Stimulated activated CD4-positive, alpha-beta T cell treated with anti-CD3 and anti-CD28 coated beads, Interleukin-4, amount 100 ng/mL, for 48 hours (primary cell): ENCODE data around the gene PTPRC.

Experiments
- DNase-seq, 2 donors: peaks; one replicate each; pipeline ENCODE4 v3.0.0-alpha.2; 2020; ENCODE audit warnings: low read depth in 2 of 2

PTPRC gene

DNA sequence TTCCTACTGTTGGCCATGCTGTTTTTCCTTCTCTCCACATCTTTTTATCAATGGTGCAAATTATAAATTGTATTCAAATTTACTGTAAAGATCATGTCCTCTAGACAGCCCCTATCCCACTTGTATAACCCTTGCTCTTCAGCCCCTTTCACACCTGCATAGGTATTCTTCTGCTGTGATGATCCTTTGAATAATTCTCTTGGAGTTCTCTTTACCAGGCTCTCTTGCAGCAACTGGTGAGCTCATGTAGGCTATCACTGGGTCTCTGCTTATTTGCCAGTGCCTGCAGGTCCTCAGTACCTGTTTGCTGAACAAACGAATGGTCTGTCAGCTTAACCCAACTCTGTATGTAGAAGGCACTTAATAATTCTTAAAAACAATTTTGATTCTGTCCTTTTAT is 8.2 kb downstream of the PTPRC start:
- no peak for DNase-seq

DNA sequence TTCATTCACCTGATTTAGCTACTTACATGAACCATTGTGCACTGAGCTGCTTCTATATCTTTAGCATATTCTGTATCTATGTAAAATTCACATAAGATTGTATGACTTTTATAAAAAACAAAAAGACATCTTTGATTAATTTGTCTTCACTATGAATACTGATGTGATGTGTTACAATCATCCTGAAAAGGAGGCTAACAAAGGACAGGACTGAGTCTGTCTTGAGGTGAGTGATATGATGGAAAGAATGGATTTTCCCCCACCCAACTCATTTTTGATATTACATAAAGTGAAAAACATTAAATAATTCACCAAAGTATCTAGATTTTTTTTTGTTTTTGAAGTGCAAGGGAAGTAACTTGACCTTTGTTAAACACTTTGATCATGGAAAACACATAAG is 9.8 kb downstream of the PTPRC start:
- DNase-seq: no peak

DNA sequence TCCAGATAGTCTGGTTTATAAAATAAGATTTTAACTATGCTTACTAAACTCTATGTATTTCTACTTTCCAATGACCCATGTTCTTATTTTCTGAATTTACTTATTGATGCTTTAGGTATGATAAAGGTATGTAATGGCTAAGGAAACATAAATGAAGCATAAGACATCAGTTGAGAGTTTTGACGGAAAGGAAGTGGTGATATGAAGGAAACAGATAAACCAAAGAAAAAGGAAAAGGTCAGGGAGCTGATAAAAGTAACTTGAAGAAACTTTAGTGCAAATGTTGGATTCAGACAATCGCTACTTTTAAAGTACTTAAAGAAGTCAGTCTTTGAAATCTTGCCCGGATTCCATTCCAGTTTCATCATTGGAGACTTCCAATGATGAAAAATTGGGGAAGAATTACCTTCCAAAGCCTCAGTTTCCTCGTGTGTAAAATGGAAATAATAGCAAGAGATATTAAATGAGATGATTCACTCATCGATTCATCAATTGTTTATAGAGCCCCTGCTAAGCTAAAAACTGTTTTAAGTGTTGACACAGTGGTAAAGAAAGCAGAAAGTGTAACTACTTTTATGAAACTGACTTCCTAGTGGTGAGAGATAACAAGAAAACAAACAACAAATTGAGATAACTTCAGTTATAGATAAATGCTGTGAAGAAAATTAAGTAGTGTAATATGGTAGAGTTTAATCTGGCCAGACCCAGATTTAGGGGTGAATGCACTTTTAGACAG is 10.6 kb downstream of the PTPRC start:
- DNase-seq: no peak

DNA sequence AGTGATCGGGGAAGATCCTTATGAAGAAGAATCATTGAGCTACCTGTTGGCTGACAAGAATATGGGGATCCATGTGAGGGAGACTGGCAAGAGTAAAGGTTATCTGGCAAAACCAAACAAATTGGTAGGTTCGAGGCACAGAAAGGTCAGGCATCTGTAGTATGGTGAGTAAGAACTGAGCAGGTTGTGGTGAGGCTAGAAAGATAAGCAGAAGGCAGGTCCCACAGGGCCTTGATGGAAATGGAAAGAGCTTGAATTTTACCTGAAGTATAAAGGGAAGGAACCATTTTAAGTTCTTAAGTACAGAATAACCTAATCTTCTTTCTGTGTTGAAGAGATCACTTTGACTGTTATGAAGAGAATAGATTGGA is 11.1 kb downstream of the PTPRC start:
- no peak for DNase-seq

DNA sequence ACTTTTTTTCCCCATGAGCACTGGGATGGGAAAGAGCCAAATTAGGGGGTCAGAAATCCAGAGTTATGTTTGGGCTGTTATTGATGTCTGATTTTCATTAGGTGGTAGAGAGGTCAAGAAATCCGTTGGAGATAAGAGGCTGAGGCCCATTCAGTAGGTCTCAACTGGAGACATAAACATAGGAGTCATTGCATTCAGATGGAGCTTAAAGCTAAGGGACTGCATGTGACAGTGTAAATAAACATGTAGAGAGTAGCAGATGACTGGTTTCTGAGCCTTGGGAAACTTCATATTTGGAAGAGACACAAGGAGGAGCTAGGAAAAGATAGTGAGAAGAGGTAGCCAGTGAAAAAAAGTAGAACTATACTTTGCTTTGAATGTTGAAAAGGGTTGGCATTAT is 11.7 kb downstream of the PTPRC start:
- no peak for DNase-seq

DNA sequence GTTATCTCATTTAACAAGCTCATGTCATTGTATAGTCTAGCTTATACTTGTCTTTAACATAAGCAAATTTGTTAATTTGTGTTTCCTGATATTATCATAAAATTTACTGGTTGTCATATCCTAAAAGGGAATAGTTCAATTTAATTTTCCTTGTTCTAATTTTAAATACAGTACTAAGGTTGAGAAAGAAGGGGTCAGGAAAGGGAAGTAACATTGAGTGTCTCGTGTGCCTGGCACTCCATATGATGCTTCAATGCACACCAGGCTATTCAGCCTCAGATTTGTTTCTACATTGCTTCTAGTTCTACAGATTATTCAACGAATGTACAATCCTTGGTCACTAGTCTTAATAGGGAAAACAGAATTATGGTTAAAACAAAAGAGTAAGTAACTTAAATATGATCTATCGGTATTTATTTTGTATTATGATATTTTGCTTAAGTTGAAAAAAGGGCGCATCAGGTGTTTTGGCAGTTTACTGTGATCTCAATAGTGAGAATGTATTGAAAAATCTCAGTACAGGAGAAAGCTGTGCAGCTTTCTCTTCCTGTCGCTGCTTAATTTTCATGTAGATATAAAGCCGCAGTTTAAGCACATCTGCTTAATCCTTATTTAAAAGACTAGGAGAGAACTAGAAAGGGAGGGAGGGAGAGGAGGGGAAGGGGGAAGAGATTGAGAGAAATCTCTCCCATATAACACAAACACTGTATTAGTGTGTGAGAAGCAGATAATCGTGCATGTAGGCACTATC is 13.0 kb downstream of the PTPRC start:
- DNase-seq: no peak

DNA sequence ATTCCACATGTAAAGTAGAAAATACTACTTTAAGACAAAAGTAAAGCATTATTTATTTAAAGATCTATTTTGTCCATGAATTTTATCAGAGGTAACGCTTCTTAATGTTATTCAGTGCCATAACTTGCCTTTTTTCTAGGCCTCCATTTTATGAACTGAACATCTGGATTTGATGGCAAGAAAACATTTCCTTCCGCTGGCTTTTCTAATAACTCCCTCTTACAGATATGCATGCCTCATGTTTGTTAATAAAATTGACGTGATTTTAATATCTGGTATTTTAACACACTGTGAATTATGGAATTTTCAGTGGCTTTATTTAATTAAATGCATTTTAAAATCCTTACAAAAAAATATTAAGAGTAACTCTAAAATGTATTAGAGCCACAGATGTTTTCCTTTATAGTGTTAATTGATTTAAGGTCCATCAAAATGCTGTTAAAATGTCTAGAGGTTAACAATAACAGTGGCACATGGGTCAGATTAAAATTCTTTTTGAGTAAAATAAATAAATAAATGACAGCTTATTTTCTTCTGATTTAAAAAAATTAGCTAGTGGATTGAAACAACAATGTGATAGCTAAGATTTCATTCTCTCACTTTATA is 15.1 kb downstream of the PTPRC start:
- DNase-seq: no peak

DNA sequence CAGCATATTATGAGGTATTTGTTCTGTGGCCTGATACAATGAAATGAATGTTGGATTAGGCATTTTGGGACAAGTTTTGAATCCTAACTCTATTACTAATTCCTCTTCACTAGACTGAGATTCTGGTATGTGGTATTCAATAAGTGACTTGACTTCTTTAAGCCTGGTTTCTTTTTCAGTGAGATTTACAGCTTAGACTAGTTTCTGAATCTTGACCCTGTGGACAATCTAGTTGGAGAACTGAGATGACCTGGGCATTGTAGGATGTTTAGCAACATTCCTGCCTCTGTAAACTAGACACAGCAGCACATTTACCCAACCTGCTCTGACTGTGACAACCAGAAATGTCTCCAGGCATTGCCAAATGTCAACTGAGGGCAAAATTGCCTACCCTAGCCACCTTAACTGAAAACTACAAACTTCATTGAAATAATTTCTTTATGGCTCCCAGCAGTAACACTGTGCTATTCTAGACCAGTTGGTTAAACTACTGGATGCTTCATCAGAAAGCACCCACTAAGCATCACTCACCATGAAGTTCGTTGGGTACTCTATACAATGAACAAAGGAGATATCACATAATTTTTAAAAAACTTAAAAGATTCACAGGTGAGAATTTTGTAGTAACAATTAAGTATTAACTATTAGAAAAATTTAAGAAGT is 16.8 kb downstream of the PTPRC start:
- no peak for DNase-seq

DNA sequence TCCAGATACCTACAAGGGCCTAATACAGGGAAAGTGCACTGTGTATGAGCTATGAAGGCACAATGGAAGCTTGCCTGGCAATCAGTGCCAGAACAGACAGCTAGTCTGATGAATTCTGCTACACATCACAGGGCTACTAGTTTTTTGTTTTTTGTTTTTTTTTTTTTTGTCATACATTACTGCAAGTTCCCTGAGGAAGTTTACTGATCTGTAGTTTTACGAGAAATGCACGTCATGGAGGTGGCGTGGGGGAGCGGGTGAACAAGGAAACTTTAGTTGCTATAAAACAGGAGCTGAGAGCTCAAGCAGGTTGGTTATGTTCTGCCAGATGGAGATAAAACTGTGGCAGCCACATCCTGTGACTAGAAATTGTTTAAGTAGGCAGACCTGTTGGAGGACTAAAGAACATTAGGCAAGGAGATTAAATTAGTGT is 17.7 kb downstream of the PTPRC start:
- peak in 1 of 2 donors; percentile 49 for DNase-seq

DNA sequence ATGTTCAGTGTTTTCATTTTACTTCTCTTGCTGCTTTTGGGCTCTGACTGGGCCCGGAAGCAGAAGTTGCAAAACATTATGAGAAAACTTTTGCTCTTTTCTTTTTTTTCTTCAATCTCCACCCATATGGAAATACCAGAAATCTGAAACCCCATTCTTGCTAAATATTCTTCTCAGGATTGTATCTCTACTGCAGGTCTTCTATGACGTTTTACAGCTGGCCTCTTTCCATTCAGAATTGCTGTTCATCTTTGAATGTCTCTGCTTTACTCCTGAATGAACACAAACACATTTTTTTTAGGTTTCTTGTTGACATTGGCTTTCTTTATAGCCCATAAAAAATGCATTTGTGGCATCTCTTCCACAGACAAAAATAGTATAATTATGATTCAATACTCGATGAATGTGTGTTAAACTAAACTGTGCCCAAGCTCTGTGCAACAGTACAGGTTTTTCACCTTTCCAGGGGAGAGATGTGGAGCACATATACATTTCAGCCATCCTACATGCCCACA is 18.8 kb downstream of the PTPRC start:
- no peak for DNase-seq

DNA sequence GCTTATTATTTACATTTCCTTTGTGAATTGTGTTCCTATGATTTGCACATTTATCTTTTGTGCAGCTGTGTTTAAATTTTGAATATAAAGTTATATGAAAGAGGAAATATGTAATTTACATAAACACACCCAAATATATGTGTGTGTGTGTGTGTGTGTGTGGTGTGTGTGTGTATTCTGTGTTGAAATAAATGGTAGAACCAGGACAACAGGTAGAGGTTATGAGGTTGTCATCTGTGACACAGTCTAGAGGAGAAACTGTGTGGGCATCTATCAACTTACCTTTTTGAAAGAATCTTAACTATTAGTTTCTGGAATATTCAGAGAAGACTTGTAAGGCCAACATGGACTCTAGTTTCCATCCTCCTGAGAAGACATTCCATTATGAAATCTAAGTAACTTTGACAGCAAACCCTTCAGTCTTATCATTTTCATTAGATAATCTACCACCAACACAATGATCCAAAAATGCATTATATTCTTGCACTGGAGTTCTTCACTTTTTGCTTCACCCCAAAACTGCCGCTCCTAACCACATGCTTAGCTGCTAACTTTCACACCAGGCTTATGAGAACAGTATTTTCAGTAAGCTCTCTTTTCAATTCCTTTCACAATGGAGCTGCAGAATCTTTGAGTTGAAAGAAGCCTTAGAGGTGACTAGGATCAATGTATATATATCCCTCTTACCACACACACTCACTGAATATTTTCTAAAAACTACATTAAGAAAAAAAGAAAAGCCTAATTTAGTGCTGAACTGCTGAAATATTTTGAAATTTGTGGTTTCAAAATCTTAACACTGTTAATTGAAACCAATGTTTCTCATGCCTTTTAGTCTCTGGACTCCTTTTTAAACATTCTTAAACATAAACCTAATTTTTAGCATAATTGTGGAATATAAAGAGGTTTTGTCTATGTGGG is 21.8 kb downstream of the PTPRC start:
- DNase-seq: no peak

DNA sequence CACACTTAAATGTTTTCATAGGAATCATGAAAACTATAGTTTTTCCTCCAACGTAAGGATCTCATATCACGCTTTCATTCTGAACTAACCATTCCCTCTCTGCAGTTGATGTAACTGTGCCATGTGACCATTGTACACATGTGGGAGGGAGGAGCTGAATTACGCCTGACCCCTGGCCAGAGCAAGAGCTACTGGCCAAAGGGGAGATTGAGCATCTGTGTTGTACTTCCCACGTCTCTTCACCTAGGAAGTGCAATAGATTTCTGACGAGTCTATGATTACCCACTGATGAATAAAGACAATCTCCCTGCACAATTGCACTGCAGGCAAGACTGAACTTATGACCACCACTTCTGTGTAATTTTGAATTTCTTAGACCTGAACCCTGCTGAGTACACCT is 24.0 kb downstream of the PTPRC start:
- DNase-seq: no peak

DNA sequence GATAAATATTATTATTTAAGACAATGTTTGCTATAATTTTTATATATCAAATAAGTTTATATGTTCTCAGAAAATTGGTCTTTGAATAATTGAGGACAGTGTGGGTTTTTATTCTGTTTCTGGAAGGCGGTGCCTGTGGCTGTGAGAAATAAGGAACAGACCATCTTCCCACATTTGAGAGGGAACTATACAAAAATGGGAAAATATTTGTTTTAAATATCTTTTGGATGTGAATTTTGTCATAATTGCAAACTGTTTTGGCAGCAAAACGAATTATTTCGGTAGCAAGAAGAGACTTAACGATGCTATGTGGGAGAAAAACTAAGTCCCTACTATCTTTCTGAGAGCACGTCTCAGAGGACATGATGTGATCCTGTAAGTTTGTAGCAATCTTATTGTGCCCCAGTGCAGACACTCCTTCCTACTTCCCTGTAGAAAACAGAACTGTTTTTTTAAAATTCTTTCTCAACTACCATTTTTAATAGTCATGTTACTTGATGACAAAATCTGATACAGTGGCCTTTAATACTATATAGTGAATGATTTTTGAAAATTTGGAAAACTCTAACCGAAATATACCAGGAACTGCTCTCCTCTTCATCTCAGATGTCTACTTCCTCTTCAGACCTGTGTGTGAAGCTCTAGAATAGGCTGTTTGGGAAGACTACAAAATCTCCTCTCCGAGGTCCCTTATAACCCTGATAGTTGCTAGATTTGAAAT is 25.4 kb downstream of the PTPRC start:
- DNase-seq: no peak

DNA sequence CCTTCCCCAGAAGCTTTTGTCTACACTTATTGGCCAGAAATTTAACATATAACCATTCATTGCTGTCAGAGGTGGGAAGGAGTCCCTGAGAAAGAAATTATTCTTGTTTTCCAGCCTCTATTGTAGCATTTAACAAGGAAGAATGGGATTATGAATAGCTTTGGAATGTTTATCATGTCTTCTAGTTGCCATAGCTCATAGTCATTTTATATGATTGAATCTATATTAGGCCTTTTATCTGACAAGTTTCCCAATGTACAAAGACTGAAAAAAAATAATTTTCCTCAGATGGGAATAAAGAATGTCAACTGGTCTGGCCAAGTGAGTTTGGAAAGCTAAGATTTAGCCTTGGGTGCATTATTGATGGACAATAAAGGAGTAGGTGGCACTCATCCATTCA is 28.3 kb downstream of the PTPRC start:
- no peak for DNase-seq

DNA sequence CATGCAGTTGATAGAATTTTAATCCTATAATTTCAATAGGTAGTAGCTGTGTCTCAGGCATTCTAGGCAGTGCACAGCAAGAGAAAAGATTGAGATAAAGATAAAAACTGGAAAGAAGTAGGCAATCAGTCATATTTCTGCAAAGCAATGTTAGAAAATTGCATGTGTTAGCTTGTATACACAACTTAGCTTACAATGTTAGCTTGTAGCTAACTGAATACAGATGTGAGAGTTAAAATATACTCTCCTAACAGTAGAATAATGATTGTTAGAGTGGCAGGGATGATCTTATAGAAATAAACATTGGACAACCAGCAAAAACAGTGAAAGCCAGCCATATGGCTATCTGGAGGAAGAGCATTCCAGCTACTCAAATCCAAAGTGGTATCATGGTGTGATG is 29.0 kb downstream of the PTPRC start:
- no peak for DNase-seq

DNA sequence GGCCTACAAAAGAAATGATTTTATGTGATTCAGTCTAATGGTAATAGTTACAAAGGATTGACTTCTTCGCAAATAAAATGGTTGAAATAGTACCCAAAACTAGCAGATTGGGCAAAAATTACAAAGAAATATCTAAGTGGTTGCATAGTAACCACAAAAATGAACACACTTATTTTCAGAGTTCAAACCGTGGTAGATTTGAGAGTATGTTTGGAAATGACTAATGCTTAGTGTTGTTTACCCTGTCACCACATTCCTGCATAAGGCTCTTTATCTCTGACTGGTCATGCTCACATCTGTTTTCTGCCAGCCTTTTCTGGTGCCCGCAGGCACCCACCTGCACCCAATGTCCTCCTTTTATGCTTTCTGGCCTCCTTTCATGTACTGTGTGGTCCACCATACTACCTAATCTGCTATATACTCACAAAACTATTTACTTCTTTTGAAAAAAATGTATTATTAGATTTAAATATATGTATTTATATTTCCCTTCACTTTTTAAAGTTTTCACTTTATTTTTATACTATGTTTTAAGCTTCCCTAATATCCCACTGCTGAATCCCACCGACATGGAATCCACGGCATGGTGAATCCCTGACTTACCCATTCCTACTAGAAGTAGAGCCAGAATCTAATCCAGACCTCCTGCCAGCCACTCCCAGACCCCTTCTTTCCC is 30.3 kb downstream of the PTPRC start:
- no peak for DNase-seq

DNA sequence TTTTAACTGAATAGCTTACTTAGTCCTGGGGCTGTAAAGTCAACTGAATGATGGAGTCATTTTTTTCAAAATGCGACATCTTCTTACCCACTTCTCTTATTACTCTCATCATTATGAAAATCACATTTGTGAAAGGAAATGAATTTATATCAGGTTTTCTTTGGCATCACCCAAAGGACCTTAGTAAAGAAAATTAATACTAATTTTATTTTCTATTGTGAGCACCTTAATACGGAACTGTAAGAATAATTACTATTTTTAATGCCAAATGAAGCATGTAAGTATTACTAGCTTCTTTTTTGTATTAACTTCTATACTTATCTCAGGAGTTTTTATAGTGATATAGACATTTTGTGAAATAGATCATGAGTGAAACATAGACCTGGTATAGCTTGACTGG is 30.9 kb downstream of the PTPRC start:
- no peak for DNase-seq

DNA sequence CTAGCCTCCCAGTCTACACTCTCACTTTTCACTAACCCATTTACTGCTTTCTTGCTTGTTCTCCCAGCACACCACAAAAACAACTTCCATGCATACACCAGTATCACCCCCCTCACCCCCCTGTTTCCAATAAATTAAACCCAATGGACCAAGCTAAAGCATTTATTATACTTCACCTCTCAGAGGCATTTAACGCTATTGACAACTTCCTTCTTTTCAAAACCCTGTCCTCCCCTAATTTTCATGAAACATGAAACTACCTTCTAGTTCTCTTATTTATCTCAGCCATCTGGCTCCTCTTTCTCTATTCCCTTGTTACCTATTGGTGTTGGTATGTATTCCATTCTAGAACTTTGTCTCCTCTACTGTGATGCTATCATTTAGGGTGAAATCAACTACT is 32.3 kb downstream of the PTPRC start:
- DNase-seq: no peak

DNA sequence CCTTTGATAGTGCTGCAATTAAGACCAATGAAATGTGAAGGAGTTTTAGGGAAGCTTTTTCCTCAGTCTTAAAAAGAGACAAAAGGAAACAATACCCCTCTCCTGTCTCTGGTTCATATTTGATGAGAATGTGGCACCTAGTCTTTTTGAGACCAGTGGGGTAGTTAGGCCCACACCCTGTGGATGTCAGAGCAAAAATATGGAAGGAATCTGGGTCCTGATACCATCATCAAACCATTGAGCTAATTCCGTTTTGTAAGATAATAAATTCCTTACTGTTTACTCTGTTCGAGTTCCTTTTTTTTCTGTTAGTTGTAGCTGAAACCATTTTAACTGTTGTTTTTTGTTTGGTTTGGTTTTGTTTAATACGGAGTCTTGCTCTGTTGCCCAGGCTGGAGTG is 33.3 kb downstream of the PTPRC start:
- DNase-seq: no peak

DNA sequence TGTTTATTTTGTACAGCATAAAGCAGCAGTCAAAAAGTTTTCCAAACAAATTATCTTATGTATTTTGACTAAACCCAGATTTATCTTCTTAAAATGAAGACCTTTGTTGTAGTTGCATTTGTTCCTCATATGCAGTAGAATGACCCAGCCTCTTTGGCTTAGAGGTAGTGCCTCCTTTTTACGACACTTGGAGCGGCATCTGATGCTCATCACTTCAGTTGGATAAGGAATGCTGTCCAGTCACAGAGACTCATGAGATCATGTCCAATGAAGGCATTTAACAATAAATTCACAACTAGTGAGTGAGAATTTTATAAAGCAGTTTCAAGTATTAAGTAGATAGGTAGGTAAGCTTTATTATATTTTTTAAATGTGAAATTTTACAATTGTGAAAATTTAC is 35.2 kb downstream of the PTPRC start:
- no peak for DNase-seq
